HG03196 (cell line): ENCODE data around the gene SPARCL1.
"Not testable (repeated sequence)": the region's sequence is repeated elsewhere in the genome, so short reads cannot be mapped to it uniquely, and the experiment has no call there.

Source experiments
- ATAC-seq: cut with Tn5 transposase; IDR thresholded peaks from one replicate; pipeline ENCODE4 v1.9.1; 2021; ENCODE audit not compliant: unreplicated experiment

The SPARCL1 gene

GRCh38 chr4:87529187-87529586 is at the start of gene SPARCL1:
SPARCL1 (minus strand) TSS chr4:87529376; CDS start chr4:87499574, 29,802 bp downstream.
- ATAC-seq, result no peak

GRCh38 chr4:87575983-87576382 is 46.8 kb upstream of the SPARCL1 start:
- no peak for ATAC-seq

- no peak for ATAC-seq
Measured at GRCh38 chr4:87575408-87575807, 46.2 kb upstream of the SPARCL1 start.

- no peak for ATAC-seq
Measured at GRCh38 chr4:87574996-87575395, 45.8 kb upstream of the SPARCL1 start.

- not testable (repeated sequence) for ATAC-seq
Measured at GRCh38 chr4:87574376-87574775, 45.2 kb upstream of the SPARCL1 start.

GRCh38 chr4:87570290-87570805 is 41.2 kb upstream of the SPARCL1 start:
- ATAC-seq, result no peak

GRCh38 chr4:87567191-87567590 is 38.0 kb upstream of the SPARCL1 start:
- no peak for ATAC-seq

- no peak for ATAC-seq
Measured at GRCh38 chr4:87566276-87566675, 37.1 kb upstream of the SPARCL1 start.

GRCh38 chr4:87565746-87566145 is 36.6 kb upstream of the SPARCL1 start:
- ATAC-seq, result no peak

GRCh38 chr4:87560802-87561201 is 31.6 kb upstream of the SPARCL1 start:
- no peak for ATAC-seq

GRCh38 chr4:87559090-87559837 is 30.1 kb upstream of the SPARCL1 start:
- peak; percentile 100 for ATAC-seq

GRCh38 chr4:87557348-87557747 is 28.2 kb upstream of the SPARCL1 start:
- no peak for ATAC-seq

GRCh38 chr4:87555773-87556619 is 26.8 kb upstream of the SPARCL1 start:
- ATAC-seq, result no peak

GRCh38 chr4:87553182-87553581 is 24.0 kb upstream of the SPARCL1 start:
- no peak for ATAC-seq

- ATAC-seq, result no peak
Measured at GRCh38 chr4:87551361-87551760, 22.2 kb upstream of the SPARCL1 start.

- no peak for ATAC-seq
Measured at GRCh38 chr4:87547016-87547708, 18.0 kb upstream of the SPARCL1 start.

GRCh38 chr4:87545052-87545451 is 15.9 kb upstream of the SPARCL1 start:
- ATAC-seq, result no peak

GRCh38 chr4:87543835-87544461 is 14.8 kb upstream of the SPARCL1 start:
- ATAC-seq, result no peak

GRCh38 chr4:87542734-87543312 is 13.6 kb upstream of the SPARCL1 start:
- ATAC-seq, result no peak

GRCh38 chr4:87541956-87542709 is 13.0 kb upstream of the SPARCL1 start:
- no peak for ATAC-seq
